ENCODE measurements around the gene GHR. TPM values are rescaled to one million over a fixed set of nuclear protein-coding genes. Genes with fewer than 3 reads are reported as not detected.

Gene GHR
- total and polyA plus RNA-seq, 2 of the 8 experiments (the other 6 are each of a cell fraction or from before 2014, with no cell fraction given), result 0.15 to 0.19 TPM

- ChIA-PET POLR2A (ENCODE audit: partially characterized antibody) (no interaction called here), CTCF (ENCODE audit: partially characterized antibody) (interaction anchor here (1.2 to 1.4 kb wide), 2 partner anchors 9 to 27 kb away, joined by 4 to 5 read pairs; no protein-coding TSS in a partner anchor)
- Histone ChIP-seq H3K18ac (ENCODE audit: extremely low read depth, low read length) (no peak overlapping the region), H2BK12ac (ENCODE audit: low read depth, low read length) (no peak overlapping the region), H2BK15ac (ENCODE audit: low read length) (no peak overlapping the region), H3K14ac (ENCODE audit: insufficient read length) (no peak overlapping the region), H3K79me2 (ENCODE audit: control insufficient read depth in 1 of 2, insufficient read depth in 2 of 2, low read length in 2 of 2) (no peaks in the 10 kb centered on the region), H2BK5ac (ENCODE audit: low read depth, low read length) (no peak overlapping the region), H3K4me1 (replicated peaks in 1 of 4; ENCODE audit: control insufficient read depth in 3 of 4, insufficient read depth in 4 of 4, low read length in 3 of 4) (no peaks in the 10 kb centered on the region), H3K4ac (replicated peaks; ENCODE audit: insufficient read length, low read depth, low read length) (no peak overlapping the region), H3K9me3 (ENCODE audit: insufficient read depth in 2 of 2, low read depth in 1 of 2, low read length in 1 of 2) (no peaks in the 10 kb centered on the region), H3K4me3 (ENCODE audit: extremely low read depth in 1 of 4, insufficient read depth in 2 of 4, low read depth in 3 of 4, low read length in 4 of 4) (no peak overlapping the region), H3K56ac (replicated peaks; ENCODE audit: insufficient read length, low read depth, low read length) (no peak overlapping the region), H3K27ac (ENCODE audit: low read depth, low read length) (no peak overlapping the region), H3K79me1 (ENCODE audit: low read depth, low read length) (no peaks in the 10 kb centered on the region), H3K4me2 (ENCODE audit: insufficient read depth in 1 of 2, low read depth in 2 of 2, low read length in 2 of 2) (no peak overlapping the region), H2AFZ (ENCODE audit: low read length) (no peak overlapping the region), H3K23ac (ENCODE audit: insufficient read length) (no peak overlapping the region), H4K5ac (ENCODE audit: insufficient read length, low read depth, low read length) (no peak overlapping the region), H3K9ac (replicated peaks in 1 of 4; ENCODE audit: extremely low read depth in 1 of 4, low read depth in 3 of 4, low read length in 3 of 4) (no peak overlapping the region), H4K91ac (replicated peaks; ENCODE audit: insufficient read length, low read length) (no peak overlapping the region), H4K8ac (ENCODE audit: extremely low read depth, insufficient read depth, low read length) (no peak overlapping the region), H2AK5ac (ENCODE audit: low read depth, low read length) (no peak overlapping the region), H2BK20ac (ENCODE audit: low read length) (no peak overlapping the region), H2BK120ac (replicated peaks; ENCODE audit: low read depth, low read length) (no peak overlapping the region), H4K20me1 (replicated peaks in 1 of 2; ENCODE audit: control insufficient read depth in 1 of 2, insufficient read depth in 2 of 2, low read length in 2 of 2) (no peaks in the 10 kb centered on the region), H3K23me2 (ENCODE audit: low read depth, low read length) (no peaks in the 10 kb centered on the region), H3K36me3 (ENCODE audit: control insufficient read depth in 2 of 4, insufficient read depth in 4 of 4, low read length in 3 of 4) (no peaks in the 10 kb centered on the region), H3K27me3 (replicated peaks in 1 of 4; ENCODE audit: control insufficient read depth in 3 of 4, extremely low read depth in 1 of 4, insufficient read depth in 3 of 4, low read length in 3 of 4) (no peaks in the 10 kb centered on the region)
- FAIRE-seq (no peak), DNase-seq (ENCODE audit: low read depth in 1 of 2, low spot score in 2 of 2) (no peak)
- WGBS, 2 experiments (ENCODE audit: extremely low coverage in 1 of 2, insufficient coverage in 1 of 2, insufficient read length in 1 of 2, insufficient replicate concordance in 2 of 2, low coverage in 1 of 2, low lambda C conversion rate in 2 of 2, missing lambda C conversion rate in 1 of 2), result 95% methylated on average over 6 of the region's 6 CpGs; no CpG with 5 or more reads in 1 of the 2 experiments
- TF ChIP-seq RAD21 (IDR thresholded peaks at IDR 0.05 in 1 of 2, conservative IDR thresholded peaks at IDR 0.05 in 1 of 2; ENCODE audit: low read depth in 2 of 2, low read length in 2 of 2) (no peak), CBX5 (IDR thresholded peaks at IDR 0.05; ENCODE audit: low read depth, low read length) (no peak), YY1 (IDR thresholded peaks at IDR 0.05; ENCODE audit: low read depth, low read length) (no peak), EGR1 (IDR thresholded peaks at IDR 0.05; ENCODE audit: borderline replicate concordance, low read depth, low read length) (no peak), RBBP5 (IDR thresholded peaks at IDR 0.05; ENCODE audit: borderline replicate concordance, low read depth, low read length) (no peak), ATF3 (IDR thresholded peaks at IDR 0.05; ENCODE audit: insufficient read depth, low read depth, low read length) (no peak), CREB1 (IDR thresholded peaks at IDR 0.05) (no peak), TEAD4 (IDR thresholded peaks at IDR 0.05; ENCODE audit: low read depth, low read length) (no peak), SP1 (IDR thresholded peaks at IDR 0.05; ENCODE audit: low read depth, low read length) (no peak)
- TF ChIP-seq, protein P1, sequence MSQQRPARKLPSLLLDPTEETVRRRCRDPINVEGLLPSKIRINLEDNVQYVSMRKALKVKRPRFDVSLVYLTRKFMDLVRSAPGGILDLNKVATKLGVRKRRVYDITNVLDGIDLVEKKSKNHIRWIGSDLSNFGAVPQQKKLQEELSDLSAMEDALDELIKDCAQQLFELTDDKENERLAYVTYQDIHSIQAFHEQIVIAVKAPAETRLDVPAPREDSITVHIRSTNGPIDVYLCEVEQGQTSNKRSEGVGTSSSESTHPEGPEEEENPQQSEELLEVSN (IDR thresholded peaks at IDR 0.05), result no peak
- TF ChIP-seq, protein P2, sequence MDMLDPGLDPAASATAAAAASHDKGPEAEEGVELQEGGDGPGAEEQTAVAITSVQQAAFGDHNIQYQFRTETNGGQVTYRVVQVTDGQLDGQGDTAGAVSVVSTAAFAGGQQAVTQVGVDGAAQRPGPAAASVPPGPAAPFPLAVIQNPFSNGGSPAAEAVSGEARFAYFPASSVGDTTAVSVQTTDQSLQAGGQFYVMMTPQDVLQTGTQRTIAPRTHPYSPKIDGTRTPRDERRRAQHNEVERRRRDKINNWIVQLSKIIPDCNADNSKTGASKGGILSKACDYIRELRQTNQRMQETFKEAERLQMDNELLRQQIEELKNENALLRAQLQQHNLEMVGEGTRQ (IDR thresholded peaks at IDR 0.05; ENCODE audit: low read length), result no peak
Measured at GRCh38 chr5:42555797-42556196, 132.6 kb downstream of the GHR start.

All from H1 (cell line).